ENCODE data around the gene CARHSP1. TPM values are rescaled to one million over a fixed set of nuclear protein-coding genes. Genes with fewer than 3 reads are reported as not detected.
A peak's percentile ranks its signal among the peaks of the same experiment; 100 is the strongest.

CARHSP1 gene
- total and polyA plus RNA-seq, 7 experiments from 2014 or later, result 24.9 to 123 (median 39.2) TPM

GRCh38 chr16:8828541-8829165, 40.2 kb downstream of the CARHSP1 start:
- H3K9me3 ChIP-seq (ENCODE audit: control insufficient read depth in 2 of 3, low read length in 3 of 3), result no peaks in the 10 kb centered on the region
- H3K4me1 Mint-ChIP-seq, result peaks cover 0 to 20% (median 9%) of the 10 kb centered on the region in 7 donors
- intact Hi-C loops (cut with micrococcal nuclease), result no loop called here
- peak overlapping the region in 1 of 9 donors; percentile 47 for H3K27ac Mint-ChIP-seq
- H3K36me3 ChIP-seq (ENCODE audit: control insufficient read depth in 2 of 3, insufficient read depth in 3 of 3, low read length in 3 of 3), result peaks cover 0 to 36% (median 0%) of the 10 kb centered on the region in 3 experiments
- H3K27ac ChIP-seq (ENCODE audit: low read depth, low read length), result no peak overlapping the region
- H3K27me3 ChIP-seq (ENCODE audit: control insufficient read depth in 2 of 2, insufficient read depth in 2 of 2, low read length in 2 of 2), result no peaks in the 10 kb centered on the region
- H3K4me1 ChIP-seq (ENCODE audit: control insufficient read depth in 2 of 2, insufficient read depth in 2 of 2, low read length in 2 of 2), result no peaks in the 10 kb centered on the region
- ATAC-seq, result no peak
- H3K9me3 Mint-ChIP-seq, result no peaks in the 10 kb centered on the region
- H3K4me3 ChIP-seq (ENCODE audit: low read length), result no peak overlapping the region
- DNase-seq, result no peak
- POLR2A ChIA-PET, result interaction anchor here (0.7 kb wide), 1 partner anchor 261 kb away, joined by 3 read pairs; no protein-coding TSS in a partner anchor
- H3K4me3 Mint-ChIP-seq, result no peak overlapping the region
- peaks cover 0 to 32% (median 7%) of the 10 kb centered on the region in 5 donors for H3K36me3 Mint-ChIP-seq
- H3K27me3 Mint-ChIP-seq, result no peaks in the 10 kb centered on the region
- CTCF ChIA-PET, result interaction anchor here (0.6 kb wide), 1 partner anchor 191 kb away, joined by 7 read pairs; no protein-coding TSS in a partner anchor

- H3K4me3 Mint-ChIP-seq, result no peak overlapping the region
- intact Hi-C loops (cut with micrococcal nuclease), result no loop called here
- CTCF ChIA-PET, result no interaction called here
- no peak for DNase-seq
- Histone ChIP-seq H3K27ac (ENCODE audit: low read depth, low read length) (no peak overlapping the region), H3K27me3 (ENCODE audit: control insufficient read depth in 2 of 2, insufficient read depth in 2 of 2, low read length in 2 of 2) (no peaks in the 10 kb centered on the region), H3K9me3 (ENCODE audit: control insufficient read depth in 2 of 3, low read length in 3 of 3) (no peaks in the 10 kb centered on the region), H3K4me1 (ENCODE audit: control insufficient read depth in 2 of 2, insufficient read depth in 2 of 2, low read length in 2 of 2) (no peaks in the 10 kb centered on the region), H3K36me3 (ENCODE audit: control insufficient read depth in 2 of 3, insufficient read depth in 3 of 3, low read length in 3 of 3) (peaks cover 0 to 27% (median 0%) of the 10 kb centered on the region in 3 experiments), H3K4me3 (ENCODE audit: low read length) (no peak overlapping the region)
- H3K9me3 Mint-ChIP-seq, result no peaks in the 10 kb centered on the region
- POLR2A ChIA-PET, result no interaction called here
- H3K27me3 Mint-ChIP-seq, result no peaks in the 10 kb centered on the region
- ATAC-seq, result no peak
- peaks cover 0 to 44% (median 10%) of the 10 kb centered on the region in 5 donors for H3K36me3 Mint-ChIP-seq
- H3K27ac Mint-ChIP-seq, result no peak overlapping the region
- peaks cover 0 to 10% (median 4%) of the 10 kb centered on the region in 7 donors for H3K4me1 Mint-ChIP-seq
Measured at GRCh38 chr16:8826278-8826879, 42.4 kb downstream of the CARHSP1 start.

- DNase-seq (no peak), ATAC-seq (no peak)
- Mint-ChIP-seq H3K27me3 (no peaks in the 10 kb centered on the region), H3K4me1 (peaks cover 5 to 14% (median 8%) of the 10 kb centered on the region in 7 donors), H3K36me3 (peaks cover 0 to 39% (median 17%) of the 10 kb centered on the region in 5 donors), H3K4me3 (no peak overlapping the region), H3K27ac (peak overlapping the region in 1 of 9 donors; percentile 36), H3K9me3 (no peaks in the 10 kb centered on the region)
- Histone ChIP-seq H3K9me3 (ENCODE audit: control insufficient read depth in 2 of 3, low read length in 3 of 3) (no peaks in the 10 kb centered on the region), H3K27ac (ENCODE audit: low read depth, low read length) (no peak overlapping the region), H3K4me3 (ENCODE audit: low read length) (no peak overlapping the region), H3K36me3 (ENCODE audit: control insufficient read depth in 2 of 3, insufficient read depth in 3 of 3, low read length in 3 of 3) (peaks cover 0 to 33% (median 0%) of the 10 kb centered on the region in 3 experiments), H3K4me1 (ENCODE audit: control insufficient read depth in 2 of 2, insufficient read depth in 2 of 2, low read length in 2 of 2) (peaks cover 0 to 1% of the 10 kb centered on the region in 2 donors), H3K27me3 (ENCODE audit: control insufficient read depth in 2 of 2, insufficient read depth in 2 of 2, low read length in 2 of 2) (no peaks in the 10 kb centered on the region)
- ChIA-PET CTCF (interaction anchor here (0.8 to 1.0 kb wide), 2 partner anchors 9 to 60 kb away, joined by 3 to 4 read pairs; partner anchors contain the start of gene LITAFD), POLR2A (no interaction called here)
- intact Hi-C loops (cut with micrococcal nuclease), result no loop called here
Measured at GRCh38 chr16:8822403-8822802, 46.4 kb downstream of the CARHSP1 start.

GRCh38 chr16:8819411-8820034, 49.3 kb downstream of the CARHSP1 start:
- Mint-ChIP-seq H3K4me3 (no peak overlapping the region), H3K4me1 (peaks cover 16 to 29% (median 23%) of the 10 kb centered on the region in 7 donors), H3K36me3 (peaks cover 9 to 51% (median 31%) of the 10 kb centered on the region in 5 donors), H3K9me3 (peaks cover 0 to 2% (median 0%) of the 10 kb centered on the region in 11 donors), H3K27ac (peak overlapping the region in 1 of 9 donors; percentile 53), H3K27me3 (no peaks in the 10 kb centered on the region)
- Histone ChIP-seq H3K36me3 (ENCODE audit: control insufficient read depth in 2 of 3, insufficient read depth in 3 of 3, low read length in 3 of 3) (peaks cover 0 to 45% (median 5%) of the 10 kb centered on the region in 3 experiments), H3K4me3 (ENCODE audit: low read length) (no peak overlapping the region), H3K27me3 (ENCODE audit: control insufficient read depth in 2 of 2, insufficient read depth in 2 of 2, low read length in 2 of 2) (no peaks in the 10 kb centered on the region), H3K4me1 (ENCODE audit: control insufficient read depth in 2 of 2, insufficient read depth in 2 of 2, low read length in 2 of 2) (peaks cover 0 to 5% of the 10 kb centered on the region in 2 donors), H3K9me3 (ENCODE audit: control insufficient read depth in 2 of 3, low read length in 3 of 3) (no peaks in the 10 kb centered on the region), H3K27ac (ENCODE audit: low read depth, low read length) (no peak overlapping the region)
- ATAC-seq (no peak), DNase-seq (no peak)
- ChIA-PET POLR2A (no interaction called here), CTCF (no interaction called here)
- intact Hi-C loops (cut with micrococcal nuclease), result loop anchor here in 1 of 2 donors (5.0 kb wide), 1 partner anchor 48 kb away; the partner anchor contains the start of gene CARHSP1

- ChIA-PET POLR2A (no interaction called here), CTCF (no interaction called here)
- peaks cover 11 to 50% (median 35%) of the 10 kb centered on the region in 5 donors for H3K36me3 Mint-ChIP-seq
- H3K27ac Mint-ChIP-seq, result peak overlapping the region in 2 of 9 donors; percentile 53 to 81
- DNase-seq (no peak), ATAC-seq (no peak)
- H3K4me1 Mint-ChIP-seq, result peaks cover 16 to 29% (median 23%) of the 10 kb centered on the region in 7 donors
- H3K4me3 ChIP-seq (ENCODE audit: low read length), result no peak overlapping the region
- peaks cover 0 to 2% (median 0%) of the 10 kb centered on the region in 11 donors for H3K9me3 Mint-ChIP-seq
- peaks cover 0 to 53% (median 5%) of the 10 kb centered on the region in 3 experiments for H3K36me3 ChIP-seq (ENCODE audit: control insufficient read depth in 2 of 3, insufficient read depth in 3 of 3, low read length in 3 of 3)
- no peaks in the 10 kb centered on the region for H3K27me3 ChIP-seq (ENCODE audit: control insufficient read depth in 2 of 2, insufficient read depth in 2 of 2, low read length in 2 of 2)
- H3K4me3 Mint-ChIP-seq, result peak overlapping the region in 1 of 10 donors; percentile 32
- H3K27me3 Mint-ChIP-seq, result no peaks in the 10 kb centered on the region
- intact Hi-C loops (cut with micrococcal nuclease), result loop anchor here in 1 of 2 donors (5.0 kb wide), 1 partner anchor 49 kb away; the partner anchor contains the start of gene CARHSP1
- no peaks in the 10 kb centered on the region for H3K9me3 ChIP-seq (ENCODE audit: control insufficient read depth in 2 of 3, low read length in 3 of 3)
- H3K4me1 ChIP-seq (ENCODE audit: control insufficient read depth in 2 of 2, insufficient read depth in 2 of 2, low read length in 2 of 2), result peaks cover 0 to 5% of the 10 kb centered on the region in 2 donors
- no peak overlapping the region for H3K27ac ChIP-seq (ENCODE audit: low read depth, low read length)
Measured at GRCh38 chr16:8818504-8819270, 50.1 kb downstream of the CARHSP1 start.

Data from naive thymus-derived CD4-positive, alpha-beta T cell (primary cell).